Embryonic facial prominence (tissue), 1 donor: Measurements from ENCODE around the gene LCMT1.

ENCODE experiments used
- DNase-seq: peaks from one replicate; pipeline ENCODE4 v3.0.0-alpha.2; 2016; ENCODE audit errors: extremely low spot score

LCMT1 gene

GRCh38 chr16:25194273-25194878 is 82.8 kb downstream of the LCMT1 start:
- no peak for DNase-seq

GRCh38 chr16:25198021-25198420 is 86.5 kb downstream of the LCMT1 start:
- no peak for DNase-seq

- DNase-seq: no peak
Observed at GRCh38 chr16:25199457-25199856, 87.9 kb downstream of the LCMT1 start.

- no peak for DNase-seq
Observed at GRCh38 chr16:25210758-25211157, 99.2 kb downstream of the LCMT1 start.

- DNase-seq: no peak
Observed at GRCh38 chr16:25212636-25213035, 101.1 kb downstream of the LCMT1 start.

GRCh38 chr16:25213709-25214397 is 102.3 kb downstream of the LCMT1 start:
- DNase-seq: no peak

- DNase-seq: no peak
Observed at GRCh38 chr16:25217112-25217511, 105.6 kb downstream of the LCMT1 start.

GRCh38 chr16:25217921-25218320 is 106.4 kb downstream of the LCMT1 start:
- no peak for DNase-seq

GRCh38 chr16:25219070-25219737 is 107.7 kb downstream of the LCMT1 start:
- DNase-seq: no peak

GRCh38 chr16:25222959-25223358 is 111.4 kb downstream of the LCMT1 start:
- no peak for DNase-seq

- DNase-seq: no peak
Observed at GRCh38 chr16:25223964-25224363, 112.4 kb downstream of the LCMT1 start.

- no peak for DNase-seq
Observed at GRCh38 chr16:25224731-25225319, 113.3 kb downstream of the LCMT1 start.
